Breast epithelium (tissue), 4 donors: Measurements from ENCODE around the gene PGBD5. TPM values are rescaled to one million over a fixed set of nuclear protein-coding genes. Genes with fewer than 3 reads are reported as not detected.

Experiments used
- DNase-seq, 2 donors: peaks; one replicate each; pipeline ENCODE4 v3.0.0-alpha.2; 2019; ENCODE audit warnings: low spot score in 2 of 2
- H3K27ac ChIP-seq, 2 donors: fragments of 200-600 bp; sonication (generic) in 1 of 2; one replicate each; pipeline ENCODE4 v1.5.1; 2016 to 2019; ENCODE audit warnings: mild to moderate bottlenecking in 1 of 2
- H3K27me3 ChIP-seq, 2 donors: fragments of 200-600 bp; sonication (generic) in 1 of 2; one replicate each; pipeline versions ENCODE4 v1.5.1 to v1.6.0; 2017 to 2019; ENCODE audit warnings: control low read depth in 1 of 2, mild to moderate bottlenecking in 1 of 2
- H3K36me3 ChIP-seq: fragments of 200-600 bp; one replicate; pipeline ENCODE4 v1.5.1; 2019
- H3K4me1 ChIP-seq, 2 donors: fragments of 200-600 bp; sonication (generic); one replicate each; pipeline ENCODE4 v1.5.1; 2016 to 2019; ENCODE audit warnings: control low read depth in 1 of 2
- H3K4me3 ChIP-seq, 3 donors: fragments of 200-600 bp; sonication (generic); 1 replicate in 2 of 3; 2 replicates in 1 of 3; pipeline ENCODE4 v1.5.1; 2016 to 2019; ENCODE audit warnings: mild to moderate bottlenecking in 3 of 3, moderate library complexity in 2 of 3
- H3K9me3 ChIP-seq, 2 donors: fragments of 200-600 bp; sonication (generic) in 1 of 2; one replicate each; pipeline ENCODE4 v1.5.1; 2016 to 2019; ENCODE audit warnings: control low read depth in 1 of 2
- CTCF ChIP-seq, 3 donors: fragments of 450-650 bp; IDR thresholded peaks; one replicate each; pipeline ENCODE4 v1.5.1; 2016 to 2017; ENCODE audit warnings: antibody characterized with exemption in 3 of 3, mild to moderate bottlenecking in 3 of 3, moderate library complexity in 3 of 3
- POLR2A ChIP-seq: fragments of 450-650 bp; IDR thresholded peaks from one replicate; pipeline ENCODE4 v1.6.1; 2016; ENCODE audit warnings: antibody characterized with exemption, mild to moderate bottlenecking, moderate library complexity
- POLR2AphosphoS5 ChIP-seq, 3 donors: sonication (generic); formaldehyde crosslinking; IDR thresholded peaks; one replicate each; pipeline ENCODE4 v1.6.1; 2017; ENCODE audit warnings: antibody characterized with exemption in 3 of 3
- intact Hi-C: fragments of 100-400 bp; cut with DNase I; formaldehyde crosslinking; loops from one replicate; pipeline ENCODE4 v1.15.1; 2023; ENCODE audit warnings: low total_unique reads
- total RNA-seq, 3 donors: library from RNA; depleted of rRNA; stranded (reverse); fragments of >200 nt; gene quantifications; one replicate each; pipeline ENCODE4 v1.1.0, GENCODE V29; 2016

The PGBD5 gene
- total RNA-seq, 3 donors from 2014 or later: 0.48 to 0.98 (median 0.59) TPM

- intact Hi-C loops: no loop called here
- H3K9me3 ChIP-seq: no peaks in the 10 kb centered on the region
These were observed 73.6 kb downstream of the PGBD5 start for GRCh38 chr1:230352537-230352936.

GRCh38 chr1:230351983-230352382 is 74.1 kb downstream of the PGBD5 start:
- Histone ChIP-seq H3K4me3 (no peak overlapping the region), H3K4me1 (no peaks in the 10 kb centered on the region), H3K36me3 (no peaks in the 10 kb centered on the region), H3K27ac (no peak overlapping the region), H3K27me3 (no peaks in the 10 kb centered on the region), H3K9me3 (no peaks in the 10 kb centered on the region)
- no peak for DNase-seq
- intact Hi-C loops: no loop called here
- TF ChIP-seq POLR2A (no peak), CTCF (IDR thresholded peaks at IDR 0.05) (no peak), POLR2AphosphoS5 (IDR thresholded peaks at IDR 0.05) (no peak)

More at GRCh38 chr1:230352537-230352936, 73.6 kb downstream of the PGBD5 start:
- DNase-seq: no peak
- no peaks in the 10 kb centered on the region for H3K4me1 ChIP-seq
- H3K36me3 ChIP-seq: no peaks in the 10 kb centered on the region
- no peak overlapping the region for H3K4me3 ChIP-seq
- peaks cover 0 to 4% of the 10 kb centered on the region in 2 donors for H3K27me3 ChIP-seq
- TF ChIP-seq CTCF (IDR thresholded peaks at IDR 0.05) (no peak), POLR2A (no peak), POLR2AphosphoS5 (IDR thresholded peaks at IDR 0.05) (no peak)
- no peak overlapping the region for H3K27ac ChIP-seq

- no peaks in the 10 kb centered on the region for H3K9me3 ChIP-seq
- no peak overlapping the region for H3K27ac ChIP-seq
- no peak overlapping the region for H3K4me3 ChIP-seq
- no peaks in the 10 kb centered on the region for H3K36me3 ChIP-seq
- no peak for TF ChIP-seq POLR2A
- no peak for TF ChIP-seq POLR2AphosphoS5 (IDR thresholded peaks at IDR 0.05)
- no peak for TF ChIP-seq CTCF (IDR thresholded peaks at IDR 0.05)
- no peaks in the 10 kb centered on the region for H3K27me3 ChIP-seq
- intact Hi-C loops: no loop called here
- no peaks in the 10 kb centered on the region for H3K4me1 ChIP-seq
- no peak for DNase-seq
These were observed 74.6 kb downstream of the PGBD5 start for GRCh38 chr1:230351514-230351913.

GRCh38 chr1:230350208-230350921 is 75.8 kb downstream of the PGBD5 start:
- no peaks in the 10 kb centered on the region for H3K27me3 ChIP-seq

More at GRCh38 chr1:230350208-230350921, 75.8 kb downstream of the PGBD5 start:
- Histone ChIP-seq H3K4me3 (no peak overlapping the region), H3K36me3 (no peaks in the 10 kb centered on the region), H3K27ac (no peak overlapping the region), H3K4me1 (no peaks in the 10 kb centered on the region), H3K9me3 (no peaks in the 10 kb centered on the region)
- DNase-seq: no peak
- no peak for TF ChIP-seq POLR2A
- TF ChIP-seq POLR2AphosphoS5 (IDR thresholded peaks at IDR 0.05): no peak
- TF ChIP-seq CTCF (IDR thresholded peaks at IDR 0.05): no peak
- intact Hi-C loops: no loop called here
